ENCODE data around the gene ABTB2.

DNA sequence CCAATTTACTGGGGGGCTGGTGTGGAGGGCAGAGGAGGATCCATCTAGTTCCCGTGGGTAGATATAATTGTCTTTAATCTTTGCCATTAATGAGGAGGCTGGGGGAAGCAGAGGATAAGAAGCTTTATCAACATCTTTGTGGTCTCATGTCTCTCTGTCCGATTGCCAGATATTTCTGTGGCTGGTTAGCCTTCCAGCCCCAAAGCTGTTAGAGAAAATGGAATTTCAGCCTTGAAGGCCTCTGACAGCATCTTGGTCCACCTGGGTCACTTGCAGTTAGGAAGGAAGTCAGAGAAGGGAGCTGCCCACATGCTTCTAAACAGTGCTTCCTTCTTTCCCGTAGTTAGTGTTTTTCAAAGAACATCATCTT, 56.9 kb downstream of the ABTB2 start:
- TF ChIP-seq, protein P1, sequence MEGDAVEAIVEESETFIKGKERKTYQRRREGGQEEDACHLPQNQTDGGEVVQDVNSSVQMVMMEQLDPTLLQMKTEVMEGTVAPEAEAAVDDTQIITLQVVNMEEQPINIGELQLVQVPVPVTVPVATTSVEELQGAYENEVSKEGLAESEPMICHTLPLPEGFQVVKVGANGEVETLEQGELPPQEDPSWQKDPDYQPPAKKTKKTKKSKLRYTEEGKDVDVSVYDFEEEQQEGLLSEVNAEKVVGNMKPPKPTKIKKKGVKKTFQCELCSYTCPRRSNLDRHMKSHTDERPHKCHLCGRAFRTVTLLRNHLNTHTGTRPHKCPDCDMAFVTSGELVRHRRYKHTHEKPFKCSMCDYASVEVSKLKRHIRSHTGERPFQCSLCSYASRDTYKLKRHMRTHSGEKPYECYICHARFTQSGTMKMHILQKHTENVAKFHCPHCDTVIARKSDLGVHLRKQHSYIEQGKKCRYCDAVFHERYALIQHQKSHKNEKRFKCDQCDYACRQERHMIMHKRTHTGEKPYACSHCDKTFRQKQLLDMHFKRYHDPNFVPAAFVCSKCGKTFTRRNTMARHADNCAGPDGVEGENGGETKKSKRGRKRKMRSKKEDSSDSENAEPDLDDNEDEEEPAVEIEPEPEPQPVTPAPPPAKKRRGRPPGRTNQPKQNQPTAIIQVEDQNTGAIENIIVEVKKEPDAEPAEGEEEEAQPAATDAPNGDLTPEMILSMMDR (conservative IDR thresholded peaks at IDR 0.05; ENCODE audit: low read depth in 2 of 2) = no peak
- TF ChIP-seq EZH2phosphoT487 (IDR thresholded peaks at IDR 0.05; ENCODE audit: unreplicated experiment) = no peak
- no peak for TF ChIP-seq EZH2 (IDR thresholded peaks at IDR 0.05; ENCODE audit: low read depth, unreplicated experiment)
- no peak for TF ChIP-seq POLR2AphosphoS5 (IDR thresholded peaks at IDR 0.05; ENCODE audit: low read depth)

Data from GM23338 (cell line).